ENCODE measurements around the gene NLRP8. TPM values are rescaled to one million over a fixed set of nuclear protein-coding genes. Genes with fewer than 3 reads are reported as not detected.
"Not testable (repeated sequence)": the region's sequence is repeated elsewhere in the genome, so short reads cannot be mapped to it uniquely, and the experiment has no call there.

NLRP8 gene
- total RNA-seq, 1 donor from 2014 or later = not detected

- TF ChIP-seq, protein P1, sequence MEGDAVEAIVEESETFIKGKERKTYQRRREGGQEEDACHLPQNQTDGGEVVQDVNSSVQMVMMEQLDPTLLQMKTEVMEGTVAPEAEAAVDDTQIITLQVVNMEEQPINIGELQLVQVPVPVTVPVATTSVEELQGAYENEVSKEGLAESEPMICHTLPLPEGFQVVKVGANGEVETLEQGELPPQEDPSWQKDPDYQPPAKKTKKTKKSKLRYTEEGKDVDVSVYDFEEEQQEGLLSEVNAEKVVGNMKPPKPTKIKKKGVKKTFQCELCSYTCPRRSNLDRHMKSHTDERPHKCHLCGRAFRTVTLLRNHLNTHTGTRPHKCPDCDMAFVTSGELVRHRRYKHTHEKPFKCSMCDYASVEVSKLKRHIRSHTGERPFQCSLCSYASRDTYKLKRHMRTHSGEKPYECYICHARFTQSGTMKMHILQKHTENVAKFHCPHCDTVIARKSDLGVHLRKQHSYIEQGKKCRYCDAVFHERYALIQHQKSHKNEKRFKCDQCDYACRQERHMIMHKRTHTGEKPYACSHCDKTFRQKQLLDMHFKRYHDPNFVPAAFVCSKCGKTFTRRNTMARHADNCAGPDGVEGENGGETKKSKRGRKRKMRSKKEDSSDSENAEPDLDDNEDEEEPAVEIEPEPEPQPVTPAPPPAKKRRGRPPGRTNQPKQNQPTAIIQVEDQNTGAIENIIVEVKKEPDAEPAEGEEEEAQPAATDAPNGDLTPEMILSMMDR (IDR thresholded peaks at IDR 0.05) = no peak
- TF ChIP-seq POLR2AphosphoS5 (IDR thresholded peaks at IDR 0.05; ENCODE audit: insufficient read depth in 1 of 2, low read depth in 1 of 2) (no peak), POLR2A (IDR thresholded peaks at IDR 0.05) (no peak)
- no peaks in the 10 kb centered on the region for H3K36me3 ChIP-seq
- no peak overlapping the region for H3K27ac ChIP-seq
- intact Hi-C loops (cut with DNase I) = no loop called here
- H3K4me1 ChIP-seq = no peaks in the 10 kb centered on the region
- H3K9me3 ChIP-seq = no peaks in the 10 kb centered on the region
- DNase-seq (ENCODE audit: extremely low spot score in 2 of 2) = no peak
- no peaks in the 10 kb centered on the region for H3K27me3 ChIP-seq
- no peak overlapping the region for H3K4me3 ChIP-seq
These were observed 68.1 kb downstream of the NLRP8 start for GRCh38 chr19:56015756-56016155.

- H3K27ac ChIP-seq; H3K4me1 ChIP-seq; DNase-seq (ENCODE audit: extremely low spot score in 2 of 2); H3K27me3 ChIP-seq; H3K9me3 ChIP-seq; H3K4me3 ChIP-seq; H3K36me3 ChIP-seq; intact Hi-C loops (cut with DNase I): not testable (repeated sequence)
These were observed 71.7 kb downstream of the NLRP8 start for GRCh38 chr19:56019325-56019724.

DNA sequence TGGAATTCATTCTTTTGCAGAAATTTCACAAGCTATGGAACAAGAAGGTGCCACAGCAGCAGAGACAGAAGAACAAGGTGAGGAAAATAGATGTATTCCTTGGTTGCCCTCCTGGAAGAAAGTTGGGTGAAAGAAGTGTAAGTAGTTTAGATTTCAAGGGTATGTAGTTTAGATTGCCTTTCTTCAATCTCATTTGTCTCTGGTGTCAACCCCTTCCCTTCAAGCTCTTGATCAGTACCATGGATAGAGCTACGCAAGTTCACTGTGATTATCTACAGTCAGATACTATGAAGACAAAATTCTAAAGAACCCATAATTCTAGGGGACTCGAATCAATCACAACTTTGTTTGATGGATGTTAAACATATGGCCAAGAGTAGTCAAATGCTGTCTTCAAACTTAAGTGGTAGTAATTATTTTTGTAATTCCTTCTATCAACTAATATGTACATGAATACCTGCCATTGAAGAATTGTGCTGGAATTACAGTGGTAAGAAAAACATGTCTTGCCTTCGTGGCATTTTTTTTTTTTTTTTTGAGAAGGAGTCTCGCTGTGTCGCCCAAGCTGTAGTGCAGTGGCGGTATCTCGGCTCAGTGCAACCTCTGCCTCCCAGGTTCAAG is 72.8 kb downstream of the NLRP8 start:
- H3K9me3 ChIP-seq; H3K27ac ChIP-seq; H3K4me1 ChIP-seq; H3K36me3 ChIP-seq; intact Hi-C loops (cut with DNase I); H3K4me3 ChIP-seq; DNase-seq (ENCODE audit: extremely low spot score in 2 of 2); H3K27me3 ChIP-seq: not testable (repeated sequence)

GRCh38 chr19:56026769-56027168 is 79.1 kb downstream of the NLRP8 start:
- TF ChIP-seq POLR2A (IDR thresholded peaks at IDR 0.05) (no peak), POLR2AphosphoS5 (IDR thresholded peaks at IDR 0.05; ENCODE audit: insufficient read depth in 1 of 2, low read depth in 1 of 2) (no peak)
- TF ChIP-seq, protein P1 (IDR thresholded peaks at IDR 0.05) = no peak
- Histone ChIP-seq H3K27me3 (no peaks in the 10 kb centered on the region), H3K9me3 (no peaks in the 10 kb centered on the region), H3K27ac (no peak overlapping the region), H3K4me3 (no peak overlapping the region), H3K4me1 (no peaks in the 10 kb centered on the region), H3K36me3 (no peaks in the 10 kb centered on the region)
- intact Hi-C loops (cut with DNase I) = no loop called here
- DNase-seq (ENCODE audit: extremely low spot score in 2 of 2) = peak in 1 of 2 donors; percentile 70

Other genes with a start within 250 kb of the NLRP8 start
- not detected for gene NLRP9, start 209.4 kb upstream of the NLRP8 start, total RNA-seq
- gene RFPL4A, start 188.7 kb upstream of the NLRP8 start, total RNA-seq = not detected
- gene RFPL4AL1, start 178.7 kb upstream of the NLRP8 start, total RNA-seq = not detected
- gene NLRP11, start 115.8 kb upstream of the NLRP8 start, total RNA-seq = not detected
- not detected for gene NLRP4, start 111.3 kb upstream of the NLRP8 start, total RNA-seq
- gene NLRP13, start 15.5 kb upstream of the NLRP8 start, total RNA-seq = not detected
- not detected for gene NLRP5, start 38.9 kb downstream of the NLRP8 start, total RNA-seq
- 13.5 TPM for gene ZNF787, start 173.5 kb downstream of the NLRP8 start, total RNA-seq
- gene ZNF444, start 193.5 kb downstream of the NLRP8 start, total RNA-seq = 28.7 TPM
- not detected for gene GALP, start 228.2 kb downstream of the NLRP8 start, total RNA-seq
- not detected for gene ZSCAN5B, start 250.0 kb downstream of the NLRP8 start, total RNA-seq

Measured in vagina (tissue), 2 donors.